Hematopoietic multipotent progenitor cell treated with erythropoietin and hydrocortisone succinate and interleukin-3 and kit ligand, for 15 days (in vitro differentiated cells): ENCODE results near the gene RASAL3.
"Not testable (repeated sequence)": the region's sequence is repeated elsewhere in the genome, so short reads cannot be mapped to it uniquely, and the experiment has no call there.

ENCODE experiments used
- DNase-seq: peaks from one replicate; pipeline ENCODE4 v3.0.0-alpha.2; 2015; ENCODE audit warnings: low spot score

RASAL3 gene

DNA sequence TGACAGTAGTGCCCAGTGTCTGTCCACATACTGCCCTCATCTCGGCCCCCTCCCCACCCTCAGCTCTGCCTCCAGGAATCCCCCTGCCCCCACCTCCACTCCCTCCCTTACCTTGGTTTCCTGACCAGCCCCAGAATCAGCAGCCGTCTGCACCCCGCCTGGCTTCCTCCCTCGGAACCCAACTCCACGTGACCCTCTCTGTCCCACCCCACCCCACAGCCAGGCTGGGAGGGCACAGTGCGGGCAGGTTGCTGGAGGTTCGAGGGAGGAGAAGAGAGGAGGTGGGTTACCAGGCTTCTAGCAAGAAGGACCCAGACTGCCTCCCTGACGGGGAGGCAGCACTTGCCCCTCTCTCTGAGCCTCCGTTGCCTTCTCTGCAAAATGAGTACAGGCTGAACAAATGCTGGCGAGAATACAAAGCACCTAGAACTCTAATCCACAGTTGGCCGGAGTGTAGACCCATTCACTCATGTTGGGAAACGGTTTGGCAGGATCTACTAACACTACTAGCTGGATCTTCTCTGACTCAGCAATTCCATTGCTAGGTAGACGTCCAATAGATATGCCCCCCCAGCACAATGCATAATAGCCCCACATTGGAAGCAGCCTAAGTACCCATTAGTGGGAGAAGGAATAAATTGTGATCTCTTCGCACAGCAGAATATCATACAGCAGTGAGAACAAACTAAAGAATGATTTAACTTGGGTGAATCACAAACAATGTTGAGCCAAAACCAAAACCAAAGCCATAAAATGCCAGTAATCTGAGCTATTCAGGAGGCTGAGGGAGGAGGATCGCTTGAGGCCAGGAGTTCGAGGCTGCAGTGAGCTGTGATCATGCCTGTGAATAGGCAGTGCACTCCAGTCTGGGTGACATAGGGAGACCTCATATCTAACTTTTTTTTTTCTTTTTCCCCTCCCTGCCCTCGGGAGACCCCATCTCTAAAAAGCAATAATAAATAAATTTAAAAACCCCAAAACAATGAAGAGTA, at the start of gene RASAL3:
RASAL3 (minus strand) TSS at position 151 of the 992 bp plus-strand sequence. CDS start 186 bp downstream, outside the sequence.
- no peak for DNase-seq

DNA sequence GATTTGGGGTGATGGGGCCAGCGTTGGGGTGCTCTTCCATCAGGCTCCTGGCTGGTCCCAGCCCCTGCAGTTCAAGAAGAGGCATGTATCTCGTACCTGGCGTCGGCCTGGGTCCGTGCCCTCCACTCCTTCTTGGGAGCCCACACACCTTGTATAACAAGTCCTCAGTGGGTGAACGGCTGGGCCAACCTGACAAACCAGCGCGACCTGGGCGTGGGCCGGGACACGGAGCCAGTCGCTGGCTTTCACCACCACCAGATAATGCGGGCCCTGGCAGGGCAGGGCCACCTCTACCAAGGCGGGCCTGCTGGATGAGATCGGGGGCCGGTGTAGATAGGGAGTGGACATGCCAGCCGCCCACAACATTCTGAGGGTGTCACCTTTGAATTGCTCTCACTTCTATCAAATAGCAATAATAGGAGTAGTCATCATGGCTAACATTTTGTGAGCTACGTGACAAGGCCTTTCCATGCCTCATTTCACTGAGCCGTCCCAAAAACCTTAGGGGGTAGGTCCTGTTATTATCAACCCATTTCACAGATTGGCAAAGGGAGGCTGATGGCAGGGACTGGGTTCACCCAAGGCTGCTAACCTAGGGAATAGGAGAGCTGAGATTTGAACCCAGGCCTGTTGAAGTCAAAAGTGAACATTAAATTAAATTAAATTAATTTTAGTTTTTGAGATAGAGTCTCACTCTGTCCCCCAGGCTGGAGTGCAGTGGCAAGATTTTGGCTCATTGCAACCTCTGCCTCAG, 47.5 kb upstream of the RASAL3 start:
- DNase-seq = no peak

DNA sequence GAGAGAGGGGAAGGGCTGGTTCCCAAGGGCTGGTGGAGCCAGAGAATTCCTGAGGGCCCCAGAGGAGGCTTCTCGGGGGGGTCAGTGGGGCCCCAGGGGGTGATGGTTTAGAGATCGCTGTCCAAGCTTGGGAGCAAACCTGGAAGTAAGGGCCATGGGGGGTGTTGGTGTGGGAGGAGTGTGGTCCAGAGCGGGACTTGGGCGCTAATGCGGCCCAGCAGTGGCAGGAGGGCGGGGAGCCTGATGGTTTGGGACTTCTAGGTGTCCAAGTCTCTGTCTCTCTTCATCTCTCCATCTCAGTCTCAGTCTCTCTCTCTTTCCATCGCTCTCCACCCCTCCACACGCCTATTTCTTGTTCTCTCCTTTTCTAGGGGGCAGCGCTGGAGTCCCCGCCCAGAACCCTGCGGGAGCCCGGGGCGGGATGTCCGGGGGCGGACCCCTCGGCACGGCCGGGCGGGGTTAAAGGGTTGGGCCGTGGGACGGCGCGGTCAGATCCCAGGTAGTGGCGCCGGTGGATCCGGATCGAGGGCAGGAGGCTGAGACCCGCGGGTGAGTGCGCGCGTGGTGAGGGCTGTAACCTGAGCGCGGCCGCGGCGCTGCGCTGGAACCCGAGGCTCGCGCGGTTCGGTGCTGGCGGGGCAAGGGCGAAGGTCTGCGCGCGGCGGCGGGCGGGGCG, 43.8 kb upstream of the RASAL3 start, which contains the start of gene CYP4F22:
CYP4F22 (plus strand) TSS at position 491 of the 676 bp plus-strand sequence. CDS start 16,812 bp downstream, outside the sequence.
- no peak for DNase-seq

DNA sequence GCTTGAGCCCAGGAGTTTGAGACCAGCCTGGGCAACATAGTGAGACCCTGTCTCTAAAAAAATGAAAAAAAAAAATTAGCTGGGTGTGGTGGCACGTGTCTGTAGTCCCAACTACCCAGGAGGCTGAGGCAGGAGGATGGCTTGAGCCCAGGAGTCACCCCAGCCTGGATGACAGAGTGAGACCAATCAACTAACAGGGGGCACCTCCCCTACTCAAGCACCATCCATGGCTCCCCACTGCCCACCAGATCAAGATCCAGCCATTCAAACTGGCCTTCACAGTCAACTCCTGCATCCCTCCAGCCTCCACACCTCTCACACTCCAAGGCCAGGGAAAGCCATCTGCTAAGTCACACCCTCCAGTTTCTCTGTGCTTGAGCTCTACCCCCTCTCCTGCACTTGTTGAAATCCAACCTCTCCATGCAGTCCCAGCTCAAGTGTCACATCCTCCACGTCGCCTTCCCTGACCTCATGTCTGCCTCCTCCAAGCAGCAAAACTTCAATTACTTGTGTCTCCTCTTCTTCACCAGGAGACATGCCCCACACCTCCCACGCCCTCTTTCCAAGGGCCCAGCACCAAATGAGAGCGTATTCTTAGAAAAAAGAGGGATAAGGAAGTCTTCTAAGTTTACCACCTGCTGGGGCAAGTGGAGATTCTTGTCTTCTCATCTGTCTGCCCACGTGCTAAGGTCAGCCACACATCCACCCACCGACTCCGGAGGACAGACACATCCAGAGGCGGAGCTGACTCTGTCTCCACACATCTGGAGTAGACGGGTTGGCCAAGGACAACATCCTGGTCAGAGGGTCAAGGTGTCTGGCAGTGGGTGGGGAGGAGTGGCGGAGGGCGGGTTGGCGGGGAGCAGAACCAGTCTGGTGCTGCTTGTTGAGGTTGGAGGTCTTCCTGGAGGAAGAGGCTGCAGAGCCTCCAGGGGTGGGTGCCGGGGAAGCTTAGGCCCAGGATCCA, 43.0 kb upstream of the RASAL3 start:
- DNase-seq = no peak

DNA sequence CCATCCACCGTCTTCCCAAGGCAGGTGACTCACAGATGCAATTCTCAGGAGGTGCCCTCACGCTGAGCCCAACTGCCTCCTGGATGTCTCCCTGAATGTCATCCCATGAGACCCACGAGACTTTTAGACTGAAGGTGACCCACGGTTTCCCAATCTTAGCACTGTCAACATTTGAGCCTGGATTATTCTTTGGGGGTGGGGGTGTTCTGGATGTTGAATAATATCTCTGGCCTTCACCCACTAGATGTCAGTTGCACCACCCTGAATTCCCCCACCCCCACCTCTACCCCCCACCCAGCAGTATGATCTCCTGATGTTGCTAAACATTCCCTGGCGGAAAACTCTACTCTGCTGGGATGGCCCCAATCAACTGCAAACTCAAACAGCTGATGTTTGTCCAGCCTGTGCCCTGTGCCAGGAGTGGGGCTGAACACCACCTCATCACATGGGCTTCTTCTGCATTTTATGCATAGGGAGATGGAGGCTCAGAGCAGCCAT, 41.8 kb upstream of the RASAL3 start:
- no peak for DNase-seq

DNA sequence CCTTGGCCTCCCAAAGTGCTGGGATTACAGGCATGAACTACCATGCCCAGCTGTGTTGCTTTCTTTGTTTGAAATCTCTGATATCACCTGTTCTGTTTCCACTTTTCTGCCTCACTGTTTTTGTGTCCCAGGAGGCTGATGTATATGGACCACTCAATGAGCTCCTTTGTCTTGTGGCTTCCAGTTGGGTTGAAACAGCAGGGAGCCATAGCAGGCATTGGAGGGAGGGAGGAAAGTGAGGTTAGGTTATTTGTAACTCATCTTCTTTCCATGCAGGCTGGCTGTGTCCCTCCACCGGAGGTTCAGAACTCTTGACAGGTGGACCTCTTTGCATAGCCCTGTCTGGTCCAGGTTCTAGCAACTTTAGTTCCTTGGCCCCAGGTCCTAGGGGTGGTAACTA, 37.9 kb upstream of the RASAL3 start:
- no peak for DNase-seq

DNA sequence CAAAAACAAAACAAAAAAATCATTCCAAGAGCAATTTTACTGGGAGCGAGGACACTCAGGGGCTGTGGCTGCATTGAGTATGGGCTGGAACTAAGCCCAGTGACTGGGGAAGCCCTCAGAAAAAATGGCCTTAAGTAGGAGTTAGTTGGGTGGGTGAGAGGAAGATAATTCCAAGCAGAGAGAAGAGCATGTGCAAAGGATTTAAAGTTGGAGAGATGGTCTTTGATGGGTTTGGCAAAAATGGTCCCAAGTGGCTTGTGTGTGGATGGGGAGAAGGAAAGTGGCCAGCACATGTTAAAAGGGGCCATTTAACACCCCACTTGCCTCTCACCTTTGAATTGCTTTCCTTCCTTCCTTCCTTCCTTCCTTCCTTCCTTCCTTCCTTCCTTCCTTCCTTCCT, 37.3 kb upstream of the RASAL3 start:
- no peak for DNase-seq

DNA sequence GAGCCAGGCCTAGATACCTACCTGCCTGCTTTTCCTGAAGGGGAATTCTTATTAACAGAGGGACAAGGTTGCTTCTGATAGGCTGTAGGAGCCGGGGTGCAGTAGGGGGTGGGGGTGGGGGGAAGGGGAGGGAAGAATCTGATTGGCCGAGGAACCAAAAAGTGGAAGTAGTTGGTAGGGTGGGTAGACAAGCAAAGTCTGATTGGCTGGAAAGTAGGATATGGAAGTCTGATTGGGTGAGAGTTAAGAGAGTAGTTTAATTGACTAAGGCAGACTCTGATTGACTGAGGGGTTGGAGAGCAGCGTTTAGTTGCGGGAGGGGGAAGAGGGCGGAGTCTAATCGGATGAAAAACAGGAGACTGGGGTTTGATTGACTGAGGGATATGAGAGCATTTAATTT, 34.6 kb upstream of the RASAL3 start:
- no peak for DNase-seq

DNA sequence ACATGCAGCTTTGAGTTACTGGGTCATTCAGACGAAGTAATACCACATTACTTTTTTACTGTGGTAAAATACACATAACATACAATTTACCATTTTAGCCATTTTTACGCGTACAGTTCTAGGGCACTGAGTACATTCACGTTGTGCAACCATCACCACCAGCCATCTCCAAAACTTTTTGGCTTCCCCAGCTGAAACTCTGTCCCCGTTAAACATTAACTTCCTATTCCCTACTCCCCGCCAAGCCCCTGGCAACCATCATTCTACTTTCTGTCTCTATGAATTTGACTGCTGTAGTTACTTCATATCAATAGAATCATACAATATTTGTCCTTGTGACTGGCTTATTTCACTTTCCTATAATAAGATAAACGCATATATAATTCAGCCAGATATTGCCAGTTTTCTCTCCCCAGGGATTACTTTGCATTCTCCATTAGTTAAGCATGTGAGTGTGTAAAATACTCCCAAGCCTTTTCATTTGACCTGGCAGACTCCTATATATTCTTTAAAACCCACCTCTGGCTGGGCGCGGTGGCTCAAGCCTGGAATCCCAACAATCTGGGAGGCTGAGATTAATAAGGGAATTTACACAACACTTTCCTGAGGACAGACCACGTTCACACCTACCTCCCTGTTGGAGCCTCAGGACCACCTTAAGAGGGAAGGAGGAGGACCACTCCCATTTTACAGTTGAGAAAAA, 34.0 kb upstream of the RASAL3 start:
- no peak for DNase-seq

DNA sequence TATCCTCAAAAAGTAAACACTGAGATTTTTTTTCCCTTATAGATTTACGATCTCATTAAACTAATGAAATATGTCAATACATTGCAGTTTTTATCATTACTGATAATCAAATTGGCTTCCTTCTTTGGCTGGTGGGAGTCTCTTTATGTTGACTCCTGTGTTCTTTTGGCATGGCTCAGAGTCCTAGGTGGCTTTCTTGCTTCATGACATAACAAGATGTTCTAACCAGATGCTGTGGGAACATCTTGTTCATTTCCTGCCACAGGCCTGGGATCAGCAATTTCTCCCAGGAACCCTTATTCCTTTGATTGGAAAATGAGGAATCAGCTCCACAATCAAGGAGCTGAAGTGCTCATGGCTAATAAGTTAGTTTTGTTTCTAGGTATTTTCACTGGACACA, 30.8 kb upstream of the RASAL3 start:
- no peak for DNase-seq

DNA sequence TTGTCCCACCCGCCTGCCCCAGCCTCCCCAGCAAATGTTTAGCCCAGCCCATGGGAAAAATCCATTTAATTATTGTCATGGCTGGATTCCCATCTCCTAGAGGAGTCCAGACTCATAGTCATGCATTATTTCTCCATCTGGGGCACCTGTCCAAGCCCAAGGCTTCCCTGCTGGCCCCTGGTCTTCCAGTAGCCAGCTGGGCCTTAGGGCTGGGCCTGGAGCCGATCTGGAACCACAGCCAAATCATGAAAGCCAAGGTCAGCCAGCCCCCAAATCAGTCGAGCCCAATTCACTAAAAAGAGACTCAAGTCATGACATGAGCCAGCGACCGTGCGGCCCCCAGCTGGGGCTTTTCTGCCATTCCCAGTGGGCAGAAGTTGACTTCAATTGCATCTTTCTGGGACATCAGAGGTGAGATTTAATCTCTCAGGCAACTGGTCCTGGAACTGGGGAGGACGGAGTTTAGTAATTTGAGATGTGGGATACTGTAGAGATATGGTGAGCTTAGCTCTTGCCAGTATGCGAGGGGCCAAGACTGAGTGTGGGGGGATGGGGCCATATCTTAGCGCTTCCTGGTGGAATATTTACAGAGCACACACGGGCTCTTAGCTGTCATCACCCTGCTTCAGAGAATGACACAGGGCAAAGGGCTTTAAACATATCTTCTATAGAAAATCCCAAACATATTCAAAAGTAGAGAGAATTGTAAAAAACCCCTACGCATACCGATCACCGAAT, 24.3 kb upstream of the RASAL3 start:
- DNase-seq = no peak

DNA sequence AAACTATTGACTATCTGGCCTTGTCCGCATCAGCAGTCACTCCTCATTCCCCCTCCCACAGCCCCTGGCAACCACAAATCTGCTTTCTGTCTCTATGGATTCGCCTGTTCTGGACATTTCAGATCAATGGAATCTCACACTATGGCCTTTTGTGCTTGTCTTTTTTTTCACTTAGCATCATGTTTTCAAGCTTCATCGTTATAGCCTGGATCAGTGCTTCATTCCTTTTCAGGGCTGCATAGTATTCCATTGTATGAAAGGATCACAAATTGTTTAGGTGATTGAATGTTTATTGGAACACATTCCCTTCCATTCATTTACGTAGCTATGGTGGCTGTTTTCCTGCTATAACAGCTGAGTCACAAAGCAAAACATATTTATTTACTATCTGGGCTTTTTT, 22.7 kb upstream of the RASAL3 start:
- no peak for DNase-seq

DNA sequence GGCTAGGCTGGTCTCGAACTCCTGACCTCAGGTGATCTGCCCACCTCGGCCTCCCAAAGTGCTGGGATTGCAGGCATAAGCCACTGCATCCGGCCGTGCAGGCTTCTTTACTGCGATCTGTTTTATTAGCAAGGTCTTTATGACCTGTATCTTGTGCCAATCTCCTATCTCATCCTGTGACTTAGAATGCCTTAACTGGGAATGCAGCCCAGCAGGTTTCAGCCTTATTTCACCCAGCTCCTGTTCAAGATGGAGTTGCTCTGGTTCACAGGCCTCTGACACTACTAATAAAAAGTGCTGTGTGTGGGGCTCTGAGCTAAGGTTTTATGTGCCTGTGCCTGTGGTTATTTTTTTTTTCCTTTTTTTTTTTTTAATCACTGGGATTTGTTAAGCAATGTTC, 21.4 kb upstream of the RASAL3 start:
- DNase-seq = not testable (repeated sequence)

DNA sequence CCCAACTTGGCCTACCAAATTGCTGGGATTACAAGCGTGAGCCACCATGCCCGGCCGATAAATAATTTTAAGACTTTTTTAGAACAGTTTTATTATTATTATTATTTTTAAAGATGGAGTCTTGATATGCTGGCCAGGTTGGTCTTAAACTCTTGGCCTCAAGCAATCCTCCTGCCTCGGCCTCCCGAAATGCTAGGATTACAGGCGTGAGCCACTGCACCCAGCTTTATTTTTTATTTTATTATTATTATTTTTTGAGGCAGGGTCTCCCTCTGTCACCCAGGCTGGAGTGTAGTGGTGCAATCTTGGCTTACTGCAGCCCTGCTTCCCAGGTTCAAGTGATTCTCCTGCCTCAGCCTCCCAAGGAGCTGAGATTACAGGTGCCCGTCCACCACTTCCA, 16.7 kb upstream of the RASAL3 start:
- not testable (repeated sequence) for DNase-seq

DNA sequence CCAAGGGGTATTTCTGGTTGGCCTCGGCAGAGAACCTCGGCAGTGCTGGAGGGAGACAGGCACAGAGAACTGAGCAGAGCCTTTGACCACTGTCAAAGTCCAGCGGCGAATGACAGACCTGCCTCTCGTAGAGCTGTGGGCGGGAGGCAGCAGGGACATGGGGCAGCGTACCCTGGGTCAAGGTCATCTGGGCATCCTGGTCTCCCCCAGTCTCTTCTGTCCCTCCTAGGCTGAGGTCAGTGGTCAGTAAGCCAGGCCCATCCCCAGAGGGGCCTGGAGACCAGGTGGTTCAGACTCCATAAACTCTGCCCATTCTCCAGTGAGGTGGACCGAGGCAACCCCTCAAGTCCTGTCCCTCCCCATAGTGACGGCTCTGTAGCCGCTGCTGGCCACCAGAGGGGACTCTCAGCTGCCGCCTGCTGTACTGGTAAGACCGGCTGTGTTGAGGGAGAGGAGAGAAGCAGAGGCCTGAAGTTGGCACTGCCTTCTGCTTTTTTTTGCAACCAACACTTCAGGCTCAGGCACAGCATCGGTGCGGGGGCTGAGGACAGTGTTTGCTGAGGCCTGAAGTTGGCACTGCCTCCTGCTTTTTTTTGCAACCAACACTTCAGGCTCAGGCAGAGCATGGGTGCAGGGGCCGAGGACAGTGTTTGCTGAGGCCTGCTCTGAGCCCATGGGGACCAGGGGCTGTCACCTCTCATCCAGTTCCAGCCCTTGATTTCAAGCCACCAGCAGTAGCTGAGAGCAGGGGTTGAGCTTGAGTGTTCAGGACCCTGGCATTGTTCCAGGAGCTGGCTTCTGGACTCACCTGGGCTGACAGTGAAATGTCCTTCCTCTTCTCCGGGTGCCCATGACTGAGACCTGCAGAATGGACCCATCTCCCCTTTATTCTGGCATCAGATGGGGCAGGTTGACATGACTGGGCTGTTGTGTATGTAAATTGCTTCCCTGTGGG, 15.3 kb upstream of the RASAL3 start, which contains the start of gene PGLYRP2:
PGLYRP2 (minus strand) TSS at position 111 of the 955 bp plus-strand sequence. CDS start 130 bp downstream, outside the sequence.
- no peak for DNase-seq

DNA sequence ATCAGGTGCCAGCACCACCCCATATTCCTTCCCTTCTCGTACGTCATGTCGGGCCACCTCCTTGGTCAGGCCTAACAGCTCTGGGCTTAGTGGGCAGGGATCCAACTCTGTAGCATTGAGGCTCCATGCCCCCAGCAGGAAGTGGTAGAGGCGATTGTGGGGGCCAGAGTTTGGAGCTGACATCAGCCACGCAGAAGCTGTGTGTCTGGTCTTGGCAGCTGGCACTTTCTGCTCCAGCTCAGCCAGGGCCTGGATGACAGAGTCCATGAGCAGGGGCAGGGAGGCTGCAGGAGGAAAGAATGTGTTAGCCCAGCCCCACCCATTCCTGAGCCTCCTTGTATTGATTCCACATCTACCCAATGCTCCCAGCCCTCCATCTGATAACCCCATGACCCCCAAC, 12.0 kb upstream of the RASAL3 start:
- DNase-seq = no peak

DNA sequence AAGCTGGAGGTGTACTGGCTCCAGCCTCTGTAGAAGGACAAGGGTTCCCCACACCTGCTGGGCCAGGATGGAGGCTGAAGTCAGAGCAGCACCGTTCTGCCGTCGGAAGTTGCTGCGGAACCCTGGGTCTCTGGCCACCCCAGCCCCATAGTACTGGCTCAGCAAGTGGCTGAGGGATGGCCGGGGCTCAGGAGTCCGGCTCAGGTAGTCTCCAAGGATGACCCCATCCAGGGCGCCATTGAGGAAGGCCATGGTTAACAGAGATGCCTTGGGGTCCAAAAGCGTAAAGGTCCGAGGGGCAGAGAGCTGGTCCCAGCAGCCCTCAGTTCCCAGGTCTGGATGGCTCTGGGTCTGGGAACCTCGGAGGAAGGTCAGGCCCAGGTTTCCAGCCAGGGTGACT, 11.3 kb upstream of the RASAL3 start:
- no peak for DNase-seq

DNA sequence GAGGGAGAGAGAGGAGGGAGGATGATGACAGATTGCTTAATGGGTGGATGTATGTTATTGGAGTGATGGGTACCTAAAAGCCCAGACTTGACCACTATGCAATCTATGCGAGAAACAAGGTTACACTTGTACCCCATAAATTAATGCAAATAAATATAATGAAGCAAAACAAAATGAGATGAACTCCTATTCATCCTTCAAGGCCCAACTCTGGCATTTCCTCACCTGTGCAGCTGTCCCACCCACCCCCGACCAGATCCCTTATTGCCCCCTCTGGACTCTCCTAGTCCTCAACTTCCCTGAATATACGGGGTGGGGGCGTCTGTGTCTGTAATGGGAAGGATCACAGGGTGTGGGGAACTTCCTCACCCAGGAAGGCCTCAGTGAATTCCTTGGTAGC, 10.8 kb upstream of the RASAL3 start:
- DNase-seq = no peak
